HG03558 (cell line): ENCODE data around the gene CST5.
"Not testable (repeated sequence)": the region's sequence is repeated elsewhere in the genome, so short reads cannot be mapped to it uniquely, and the experiment has no call there.

Source experiments
- ATAC-seq: cut with Tn5 transposase; IDR thresholded peaks from one replicate; pipeline ENCODE4 v1.9.1; 2021; ENCODE audit warnings: moderate number of reproducible peaks; ENCODE audit not compliant: unreplicated experiment; ENCODE audit errors: extremely low read depth

The CST5 gene

GRCh38 chr20:23879328-23879798, at the start of gene CST5:
Gene CST5, minus strand, starts transcription at chr20:23879748. Its CDS starts 72 bp downstream, at chr20:23879676.
- no peak for ATAC-seq

GRCh38 chr20:23928788-23929187, 49.2 kb upstream of the CST5 start:
- ATAC-seq = no peak

GRCh38 chr20:23928353-23928752, 48.8 kb upstream of the CST5 start:
- no peak for ATAC-seq

- no peak for ATAC-seq
These were observed 47.7 kb upstream of the CST5 start for GRCh38 chr20:23926944-23927872.

GRCh38 chr20:23926526-23926880, 47.0 kb upstream of the CST5 start:
- ATAC-seq = no peak

- no peak for ATAC-seq
These were observed 46.4 kb upstream of the CST5 start for GRCh38 chr20:23925789-23926525.

- ATAC-seq = no peak
These were observed 45.2 kb upstream of the CST5 start for GRCh38 chr20:23924751-23925150.

- no peak for ATAC-seq
These were observed 44.4 kb upstream of the CST5 start for GRCh38 chr20:23923891-23924435.

- no peak for ATAC-seq
These were observed 43.8 kb upstream of the CST5 start for GRCh38 chr20:23923311-23923710.

GRCh38 chr20:23920408-23921325, 41.1 kb upstream of the CST5 start:
- ATAC-seq = no peak

- ATAC-seq = no peak
These were observed 39.3 kb upstream of the CST5 start for GRCh38 chr20:23918896-23919295.

GRCh38 chr20:23918101-23918862, 38.7 kb upstream of the CST5 start:
- no peak for ATAC-seq

- ATAC-seq = no peak
These were observed 37.6 kb upstream of the CST5 start for GRCh38 chr20:23917024-23917725.

GRCh38 chr20:23915844-23916243, 36.3 kb upstream of the CST5 start:
- no peak for ATAC-seq

GRCh38 chr20:23914469-23914868, 34.9 kb upstream of the CST5 start:
- not testable (repeated sequence) for ATAC-seq

GRCh38 chr20:23910210-23910609, 30.7 kb upstream of the CST5 start:
- ATAC-seq = no peak

GRCh38 chr20:23909390-23909789, 29.8 kb upstream of the CST5 start:
- no peak for ATAC-seq

- ATAC-seq = no peak
These were observed 28.0 kb upstream of the CST5 start for GRCh38 chr20:23907579-23907978.

GRCh38 chr20:23902396-23902795, 22.8 kb upstream of the CST5 start:
- not testable (repeated sequence) for ATAC-seq
